Measurements from ENCODE around the gene AS3MT.
"Not testable (repeated sequence)": the region's sequence is repeated elsewhere in the genome, so short reads cannot be mapped to it uniquely, and the experiment has no call there.

AS3MT gene

DNA sequence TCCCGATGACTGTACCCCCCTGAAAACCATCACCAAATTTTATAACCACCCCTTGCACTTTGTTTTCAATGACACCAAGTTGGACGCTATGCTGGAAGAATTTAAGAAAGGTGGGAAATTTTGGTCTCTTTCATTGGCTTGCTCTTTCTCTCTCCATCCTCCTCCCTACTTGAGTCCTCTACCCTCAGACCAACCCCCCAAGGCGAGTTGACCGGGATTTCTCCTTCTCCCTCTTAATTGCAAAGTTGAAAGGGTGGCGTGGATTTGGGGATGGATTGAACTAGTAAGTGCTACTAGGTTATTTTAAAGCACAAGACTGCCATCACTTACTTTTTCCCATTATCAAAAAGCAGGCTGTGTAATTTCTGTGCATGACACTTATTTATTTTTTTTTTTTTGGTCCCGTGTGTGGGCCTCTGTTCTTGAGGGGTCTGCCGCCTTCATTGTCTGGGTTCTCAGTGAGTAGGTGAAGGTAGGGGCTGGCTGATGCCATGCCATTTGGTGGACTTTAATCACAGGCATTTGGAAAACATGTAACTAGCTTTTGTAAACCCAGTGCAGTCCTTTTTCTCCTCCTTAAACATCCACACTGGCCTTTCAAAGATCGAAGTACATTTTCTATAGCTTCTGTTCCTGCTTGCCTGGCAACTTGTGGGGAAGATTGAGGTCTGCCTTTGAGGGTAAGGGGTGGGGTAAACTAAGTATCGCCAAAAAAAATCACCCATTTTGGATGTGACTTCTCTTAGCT is 50.9 kb downstream of the AS3MT start:
- DNase-seq = no peak

DNA sequence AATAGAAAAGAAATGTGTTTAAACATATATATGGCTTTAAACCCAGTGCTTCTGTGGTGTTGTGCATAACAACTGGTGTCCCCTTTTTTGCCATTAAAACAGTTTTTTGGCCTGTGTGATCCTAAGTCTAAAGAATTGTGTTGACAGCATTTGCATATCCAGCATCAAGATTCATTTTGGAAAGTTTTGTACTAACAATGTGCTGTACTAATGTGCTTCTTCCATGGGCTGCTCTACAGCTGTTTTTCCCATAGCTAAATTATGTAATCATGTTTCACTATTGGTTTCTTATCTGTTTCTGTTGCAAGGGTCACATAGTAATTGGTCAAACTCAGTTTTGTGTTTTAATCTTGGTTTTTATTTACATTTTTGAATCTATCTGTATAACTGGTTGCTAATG is 54.3 kb downstream of the AS3MT start:
- DNase-seq = no peak

DNA sequence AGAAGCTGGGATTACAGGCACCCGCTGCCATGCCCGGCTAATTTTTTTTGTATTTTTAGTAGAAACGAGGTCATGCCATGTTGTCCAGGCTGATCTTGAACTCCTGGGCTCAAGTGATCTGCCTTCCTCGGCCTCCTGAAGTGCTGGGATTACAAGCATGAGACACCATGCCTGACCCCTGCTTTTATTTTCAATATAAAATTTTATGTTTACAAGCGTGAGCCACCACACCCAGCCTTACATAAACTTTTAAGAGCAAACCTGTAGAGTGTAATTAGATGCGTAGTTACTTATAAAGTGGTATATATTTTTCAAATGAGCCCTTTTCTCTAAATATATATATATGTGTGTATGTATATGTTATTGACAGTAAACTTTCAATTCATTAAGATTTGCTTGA is 57.6 kb downstream of the AS3MT start:
- no peak for DNase-seq

DNA sequence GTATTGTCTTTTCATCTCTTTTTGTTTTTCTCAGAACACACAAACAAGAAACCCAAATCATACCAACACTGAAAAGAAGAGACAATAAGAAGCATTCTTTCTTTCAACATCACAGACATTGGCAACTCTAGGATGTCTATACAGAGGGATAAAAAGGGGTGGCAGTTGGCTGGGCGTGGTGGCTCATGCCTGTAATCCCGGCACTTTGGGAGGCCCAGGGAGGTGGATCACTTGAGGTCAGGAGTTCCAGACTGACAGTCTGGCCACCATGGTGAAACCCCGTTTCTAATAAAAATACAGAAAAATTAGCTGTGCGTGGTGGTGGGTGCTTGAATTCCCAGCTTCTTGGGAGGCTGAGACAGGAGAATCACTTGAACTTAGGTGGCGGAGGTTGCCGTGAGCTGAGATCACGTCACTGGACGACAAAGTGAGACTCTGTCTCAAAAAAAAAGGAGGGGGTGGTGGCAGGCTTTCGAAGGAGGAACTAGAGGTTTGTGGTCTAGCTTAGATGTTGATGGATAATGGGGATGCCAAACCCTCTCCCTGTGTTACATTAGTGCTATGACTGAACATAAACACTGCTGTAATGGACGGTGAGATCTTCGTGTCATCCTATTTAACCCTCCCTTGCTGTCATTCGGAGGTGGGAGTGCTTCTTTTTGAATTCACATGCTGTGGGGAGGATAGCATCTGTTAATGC is 58.2 kb downstream of the AS3MT start:
- DNase-seq = no peak

DNA sequence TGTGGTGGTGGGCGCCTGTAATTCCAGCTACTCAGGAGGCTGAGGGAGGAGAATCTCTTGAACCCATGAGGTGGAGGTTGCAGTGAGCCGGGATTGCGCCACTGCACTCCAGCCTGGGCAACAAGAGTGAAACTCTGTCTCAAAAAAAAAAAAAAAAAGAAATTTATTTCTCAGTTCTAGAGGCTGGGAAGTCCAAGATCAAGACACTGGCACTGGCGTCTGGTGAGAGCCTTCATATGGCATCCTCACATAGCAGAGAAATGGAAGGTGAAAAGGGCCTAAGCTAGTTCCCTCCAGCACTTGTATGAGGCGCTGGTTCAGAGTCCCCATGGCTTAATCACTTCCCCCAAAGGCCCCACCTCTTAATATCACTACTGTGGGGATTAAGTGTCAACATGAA is 59.2 kb downstream of the AS3MT start:
- not testable (repeated sequence) for DNase-seq

DNA sequence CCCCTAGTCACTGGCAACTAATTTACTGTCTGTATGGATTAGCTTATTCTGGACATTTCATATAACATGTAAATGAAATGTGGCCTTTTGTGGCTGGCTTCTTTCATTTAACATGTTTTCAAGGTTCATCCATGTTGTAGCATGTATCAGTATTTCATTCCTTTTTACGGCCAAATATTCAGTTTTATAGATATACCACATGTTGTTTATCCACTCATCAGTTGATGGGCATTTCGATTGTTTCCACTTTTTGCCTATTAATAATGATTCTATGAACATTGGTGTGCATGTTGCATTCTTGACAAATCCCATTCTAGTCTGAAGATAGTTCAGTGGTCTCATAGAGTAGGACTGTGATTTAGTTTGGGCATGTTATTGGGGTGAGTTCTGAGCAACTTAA is 61.5 kb downstream of the AS3MT start:
- DNase-seq = no peak

DNA sequence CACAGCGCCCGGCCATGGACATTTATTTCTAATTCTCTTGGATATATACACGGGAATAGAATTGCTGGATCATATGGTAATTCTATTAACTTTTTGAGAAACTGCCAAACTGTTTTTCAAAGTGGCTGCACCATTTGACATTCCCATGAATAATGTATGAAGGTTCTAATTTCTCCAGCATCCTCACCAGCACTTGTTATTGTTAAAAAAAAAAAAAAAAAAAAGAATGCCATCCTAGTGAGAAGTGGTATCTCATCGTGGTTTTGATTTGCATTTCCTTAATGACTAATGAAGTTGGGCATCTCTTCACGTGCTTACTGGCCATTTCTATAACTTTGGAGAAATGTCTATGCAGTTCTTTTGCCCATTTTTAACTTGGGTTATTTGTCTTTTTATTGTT is 62.4 kb downstream of the AS3MT start:
- DNase-seq = no peak

DNA sequence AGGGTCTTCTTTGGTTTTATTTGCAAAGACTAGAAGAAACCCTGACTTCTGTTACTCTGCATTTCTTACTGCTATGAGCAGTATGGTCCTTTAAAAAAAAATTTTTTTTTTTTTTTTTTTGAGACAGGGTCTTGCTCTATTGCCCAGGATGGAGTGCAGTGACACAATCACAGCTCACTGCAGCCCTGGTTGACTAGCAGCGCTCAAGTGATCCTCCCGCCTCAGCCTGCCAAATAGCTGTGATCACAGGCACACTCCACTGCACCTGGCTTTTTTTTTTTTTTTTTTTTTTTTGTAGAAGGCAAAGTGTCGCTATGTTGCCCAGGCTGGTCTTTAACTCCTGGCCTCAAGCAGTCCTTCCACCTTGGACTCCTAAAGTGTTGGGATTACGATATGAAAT is 66.2 kb downstream of the AS3MT start:
- DNase-seq = no peak

DNA sequence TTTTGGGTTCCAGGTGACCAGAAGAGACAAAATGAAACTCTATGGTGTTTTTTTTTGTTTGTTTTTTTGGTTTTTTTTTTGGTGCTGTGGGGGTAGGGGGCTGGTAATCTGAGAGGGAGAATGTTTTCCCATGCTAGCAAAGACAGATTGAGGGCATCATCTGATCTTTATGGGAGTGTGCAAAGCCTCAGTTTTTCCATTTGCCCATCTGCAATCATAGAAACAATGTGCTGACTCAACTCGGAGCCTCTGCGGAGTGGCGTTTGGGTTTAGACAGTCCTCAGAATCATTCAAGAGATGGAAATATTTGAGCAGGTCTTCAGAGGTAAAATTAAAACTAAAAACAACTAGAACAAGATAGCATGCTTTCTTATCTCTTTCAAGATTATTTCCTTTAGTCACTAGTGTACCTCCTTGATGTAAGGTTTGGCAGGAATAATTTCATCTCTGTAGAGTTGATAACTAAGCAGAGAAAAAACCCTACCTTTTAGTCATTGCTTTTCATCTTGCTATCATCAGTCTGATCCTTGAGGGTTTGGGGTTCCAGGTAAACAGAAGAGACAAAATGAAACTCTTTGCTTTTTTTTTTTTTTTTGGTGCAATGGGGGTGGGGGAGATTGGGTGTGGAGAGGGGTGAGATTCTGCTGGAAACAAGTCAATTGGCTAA is 66.8 kb downstream of the AS3MT start:
- no peak for DNase-seq

DNA sequence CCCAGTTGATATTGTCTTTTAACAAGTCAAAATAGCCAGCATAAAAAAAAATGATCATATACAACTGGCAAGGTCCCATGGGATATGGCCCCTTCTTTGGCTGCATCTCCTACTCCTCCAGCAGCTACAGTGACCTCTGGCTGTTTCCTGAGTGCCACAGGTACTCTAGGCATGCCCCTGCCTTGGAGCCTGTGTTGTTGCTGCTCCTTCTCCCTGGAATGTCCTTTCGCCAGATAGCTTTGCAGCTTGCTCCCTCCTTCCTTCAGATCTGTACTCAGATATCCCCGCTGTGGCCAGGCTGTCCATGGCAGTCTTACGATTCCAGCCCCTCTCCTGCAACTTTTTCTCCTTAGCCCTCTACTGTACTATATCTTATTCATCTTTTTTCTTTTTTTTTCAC is 72.1 kb downstream of the AS3MT start:
- no peak for DNase-seq

DNA sequence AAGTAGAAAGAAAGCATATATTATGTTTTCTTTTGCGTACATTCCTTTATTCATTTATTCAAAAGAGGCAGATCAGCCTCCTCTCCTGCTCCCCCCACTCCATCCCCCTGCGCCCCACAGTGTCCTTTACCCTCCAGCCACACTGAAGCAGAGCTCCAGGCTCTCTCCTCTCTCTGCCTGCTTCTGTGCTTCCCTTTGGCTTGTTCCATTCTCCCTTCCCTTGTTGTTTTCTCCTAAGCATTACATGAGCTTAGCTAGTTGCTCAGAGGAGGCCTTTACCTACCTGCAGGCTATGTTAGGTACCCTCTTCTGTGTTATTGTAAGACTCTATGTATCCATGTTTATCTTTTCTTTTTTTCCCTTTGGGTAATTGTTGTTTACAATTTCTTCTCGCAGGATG is 76.2 kb downstream of the AS3MT start:
- no peak for DNase-seq

DNA sequence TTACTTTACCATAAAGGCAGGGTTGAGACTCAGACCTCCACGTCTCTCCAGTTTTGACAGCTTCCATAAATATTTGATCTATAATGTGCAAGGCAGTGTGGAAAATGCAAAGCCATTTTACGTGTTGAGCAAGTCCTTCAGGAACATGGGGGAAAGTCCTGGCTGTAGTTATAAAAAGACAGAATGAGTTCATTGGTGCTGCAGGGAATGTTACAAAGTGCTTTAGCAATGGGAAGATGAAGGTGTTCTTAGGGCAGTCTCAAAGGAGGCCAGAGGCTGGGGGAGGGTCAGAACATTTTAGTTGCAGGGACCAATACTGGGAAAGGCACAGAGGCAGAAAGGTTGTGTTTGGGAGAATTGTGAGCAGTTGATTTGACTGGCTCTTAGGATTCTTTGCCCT is 76.7 kb downstream of the AS3MT start:
- no peak for DNase-seq

DNA sequence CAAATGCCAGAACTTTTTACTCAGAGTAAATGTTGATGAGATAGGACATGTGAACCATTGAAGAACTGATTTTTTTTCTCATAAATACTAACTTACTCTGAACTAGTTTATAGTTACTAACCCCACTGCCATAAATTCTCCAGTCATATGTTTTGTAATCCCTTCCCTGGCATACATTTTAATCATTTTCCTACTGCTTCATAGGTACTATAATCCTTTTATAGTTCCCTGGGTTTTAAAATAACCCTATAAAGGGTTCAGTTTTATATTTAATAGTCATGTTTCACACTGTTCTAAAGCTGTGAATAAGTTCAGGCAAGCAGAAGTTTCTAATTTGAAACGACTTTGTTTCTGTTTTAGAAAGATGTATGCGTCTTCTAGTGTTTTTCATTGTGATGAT is 77.7 kb downstream of the AS3MT start:
- no peak for DNase-seq

DNA sequence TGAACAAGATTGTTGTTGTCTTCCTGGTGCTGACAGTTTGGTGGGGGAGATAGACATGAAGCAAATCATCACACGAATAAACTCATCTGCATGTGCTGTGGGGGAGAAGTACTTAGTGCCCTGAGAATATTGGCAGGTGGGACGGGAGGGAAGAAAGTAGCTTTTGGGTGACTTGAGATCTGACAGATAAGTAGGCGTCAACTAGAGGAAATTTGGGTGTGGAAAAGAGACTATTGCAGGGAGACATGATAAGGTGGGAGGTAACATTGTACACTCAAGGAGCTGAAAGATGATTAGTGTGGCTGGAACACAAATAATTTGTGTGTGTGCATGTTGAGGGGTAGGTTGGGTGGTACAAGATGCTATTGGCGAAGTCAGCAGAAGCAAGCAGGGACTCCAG is 78.9 kb downstream of the AS3MT start:
- DNase-seq = no peak

DNA sequence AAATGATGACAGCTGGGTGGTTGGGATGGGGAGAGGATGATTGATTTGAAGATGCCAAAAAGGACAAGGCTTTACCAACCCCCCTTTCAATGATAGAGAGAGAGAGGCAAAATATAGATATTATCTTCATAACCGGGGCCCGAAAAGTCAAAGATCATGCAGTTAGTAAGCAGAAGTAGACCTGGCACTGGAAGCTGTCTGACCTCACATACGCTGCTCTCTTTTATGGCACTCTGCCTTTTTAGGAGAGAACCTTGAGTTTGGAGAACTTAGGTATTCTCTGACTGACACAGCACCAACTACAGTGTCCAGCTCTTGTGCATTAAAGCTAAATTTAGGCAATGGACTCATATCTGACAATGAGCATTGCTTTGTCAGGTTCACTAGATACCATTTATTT is 79.5 kb downstream of the AS3MT start:
- DNase-seq = no peak

DNA sequence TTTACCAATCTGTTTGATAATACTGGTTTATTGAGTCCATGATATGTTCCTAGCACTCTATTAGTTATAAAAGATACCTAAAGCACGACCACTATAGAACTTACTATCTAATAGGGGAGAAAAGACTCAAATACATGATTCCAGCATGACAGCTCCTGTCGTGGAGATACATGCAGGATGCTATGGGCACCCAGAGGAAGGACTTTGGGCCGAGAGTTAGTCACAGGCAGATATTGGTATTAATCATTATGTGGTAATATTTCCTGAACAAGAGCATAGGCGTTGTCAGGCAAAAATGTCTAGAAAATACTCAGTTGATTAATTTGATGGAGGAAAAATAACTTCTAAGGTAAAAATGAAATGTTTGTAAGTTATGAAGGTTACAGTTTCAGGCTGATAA is 80.6 kb downstream of the AS3MT start:
- DNase-seq = no peak

DNA sequence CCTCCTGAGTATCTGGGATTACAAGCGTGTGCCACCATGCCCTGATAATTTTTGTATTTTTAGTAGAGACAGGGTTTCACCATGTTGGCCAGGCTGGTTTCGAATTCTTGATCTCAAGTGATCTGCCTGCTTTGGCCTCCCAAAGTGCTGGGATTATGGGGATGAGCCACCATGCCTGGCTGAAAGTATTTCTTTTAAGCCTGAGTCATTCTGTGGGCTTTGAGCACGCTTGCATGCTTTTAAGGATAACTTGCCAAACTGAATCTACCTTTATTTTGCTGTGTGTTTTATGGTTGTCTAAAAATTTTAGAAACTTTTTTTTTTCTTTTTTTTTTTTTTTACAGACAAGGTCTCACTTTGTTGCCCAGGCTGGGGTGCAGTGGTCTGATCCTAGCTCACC is 82.0 kb downstream of the AS3MT start:
- no peak for DNase-seq

Data from NCI-H2107 (cell line).